Nephron progenitor cell (in vitro differentiated cells): ENCODE data around the gene AGO4.

ENCODE experiments used
- DNase-seq: peaks from one replicate; pipeline ENCODE4 v3.0.0; 2021
- H3K27ac Mint-ChIP-seq: 2 replicates; pipeline ENCODE4 v1.8.0; 2021; ENCODE audit warnings: mild to moderate bottlenecking, moderate library complexity, mixed read lengths
- H3K27me3 Mint-ChIP-seq: 2 replicates; pipeline ENCODE4 v1.8.0; 2021; ENCODE audit warnings: mild to moderate bottlenecking, low read depth, mixed read lengths; ENCODE audit not compliant: poor library complexity
- H3K36me3 Mint-ChIP-seq: 2 replicates; pipeline ENCODE4 v1.8.0; 2021; ENCODE audit warnings: low read depth, mixed read lengths
- H3K4me1 Mint-ChIP-seq: 2 replicates; pipeline ENCODE4 v1.8.0; 2021; ENCODE audit warnings: mixed read lengths
- H3K4me3 Mint-ChIP-seq: 2 replicates; pipeline ENCODE4 v1.8.0; 2021; ENCODE audit warnings: mild to moderate bottlenecking, moderate library complexity, mixed read lengths
- H3K9me3 Mint-ChIP-seq: 2 replicates; pipeline ENCODE4 v1.8.0; 2021; ENCODE audit warnings: mild to moderate bottlenecking, moderate library complexity, mixed read lengths
- TF ChIP-seq, protein P1 (sequence below): fragments of 200-600 bp; sonication (generic); IDR thresholded peaks from 2 replicates; pipeline ENCODE4 v1.5.0; 2021; ENCODE audit warnings: antibody characterized with exemption

AGO4 gene

DNA sequence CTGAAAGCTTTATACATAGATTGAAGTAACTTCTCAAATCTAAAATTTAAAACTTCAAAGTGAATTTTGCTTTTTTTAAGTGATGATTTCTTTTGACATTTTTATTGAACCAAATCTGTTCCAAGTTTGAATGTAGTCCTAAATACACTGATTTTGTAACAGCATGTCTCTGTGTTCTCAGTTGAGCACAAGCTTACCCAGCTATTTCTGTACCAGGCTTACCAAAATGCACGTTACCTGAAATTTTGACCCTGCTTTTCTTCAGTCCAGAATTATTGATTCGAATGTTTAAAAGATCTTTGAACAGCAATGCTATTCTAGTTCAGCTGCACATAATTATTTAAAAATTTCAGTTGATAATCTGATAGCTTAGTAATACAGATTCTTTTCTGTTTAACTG lies 25.6 kb downstream of the AGO4 start:
- Mint-ChIP-seq H3K4me3 (no peak overlapping the region), H3K4me1 (peaks cover 16% of the 10 kb centered on the region), H3K27me3 (no peaks in the 10 kb centered on the region), H3K27ac (no peak overlapping the region), H3K9me3 (peaks cover 12% of the 10 kb centered on the region), H3K36me3 (peaks cover 72% of the 10 kb centered on the region)
- TF ChIP-seq, protein P1, sequence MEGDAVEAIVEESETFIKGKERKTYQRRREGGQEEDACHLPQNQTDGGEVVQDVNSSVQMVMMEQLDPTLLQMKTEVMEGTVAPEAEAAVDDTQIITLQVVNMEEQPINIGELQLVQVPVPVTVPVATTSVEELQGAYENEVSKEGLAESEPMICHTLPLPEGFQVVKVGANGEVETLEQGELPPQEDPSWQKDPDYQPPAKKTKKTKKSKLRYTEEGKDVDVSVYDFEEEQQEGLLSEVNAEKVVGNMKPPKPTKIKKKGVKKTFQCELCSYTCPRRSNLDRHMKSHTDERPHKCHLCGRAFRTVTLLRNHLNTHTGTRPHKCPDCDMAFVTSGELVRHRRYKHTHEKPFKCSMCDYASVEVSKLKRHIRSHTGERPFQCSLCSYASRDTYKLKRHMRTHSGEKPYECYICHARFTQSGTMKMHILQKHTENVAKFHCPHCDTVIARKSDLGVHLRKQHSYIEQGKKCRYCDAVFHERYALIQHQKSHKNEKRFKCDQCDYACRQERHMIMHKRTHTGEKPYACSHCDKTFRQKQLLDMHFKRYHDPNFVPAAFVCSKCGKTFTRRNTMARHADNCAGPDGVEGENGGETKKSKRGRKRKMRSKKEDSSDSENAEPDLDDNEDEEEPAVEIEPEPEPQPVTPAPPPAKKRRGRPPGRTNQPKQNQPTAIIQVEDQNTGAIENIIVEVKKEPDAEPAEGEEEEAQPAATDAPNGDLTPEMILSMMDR = no peak
- DNase-seq = no peak

DNA sequence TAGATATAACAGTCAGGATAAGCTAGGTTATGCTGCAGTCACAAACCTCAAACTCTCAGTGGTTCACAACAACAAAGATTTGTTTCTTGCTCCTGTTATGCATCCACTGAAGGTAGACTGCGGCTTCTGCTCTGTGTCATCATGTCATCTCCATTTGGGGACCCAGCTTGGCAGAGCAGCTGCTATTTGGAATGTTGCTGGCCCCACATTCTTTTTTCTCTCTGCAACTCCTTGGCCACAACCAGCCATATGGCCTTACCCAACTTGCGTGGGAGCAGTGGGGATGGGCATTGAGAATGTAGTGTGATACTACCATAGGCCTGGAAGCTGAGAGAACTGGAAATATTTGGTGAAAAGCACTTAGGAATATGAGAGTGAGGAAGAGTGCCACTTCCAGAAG lies 26.4 kb downstream of the AGO4 start:
- Mint-ChIP-seq H3K9me3 (peaks cover 14% of the 10 kb centered on the region), H3K36me3 (peaks cover 72% of the 10 kb centered on the region), H3K27ac (no peak overlapping the region), H3K4me3 (no peak overlapping the region), H3K4me1 (peaks cover 16% of the 10 kb centered on the region), H3K27me3 (peaks cover 3% of the 10 kb centered on the region)
- TF ChIP-seq, protein P1 = no peak
- no peak for DNase-seq

DNA sequence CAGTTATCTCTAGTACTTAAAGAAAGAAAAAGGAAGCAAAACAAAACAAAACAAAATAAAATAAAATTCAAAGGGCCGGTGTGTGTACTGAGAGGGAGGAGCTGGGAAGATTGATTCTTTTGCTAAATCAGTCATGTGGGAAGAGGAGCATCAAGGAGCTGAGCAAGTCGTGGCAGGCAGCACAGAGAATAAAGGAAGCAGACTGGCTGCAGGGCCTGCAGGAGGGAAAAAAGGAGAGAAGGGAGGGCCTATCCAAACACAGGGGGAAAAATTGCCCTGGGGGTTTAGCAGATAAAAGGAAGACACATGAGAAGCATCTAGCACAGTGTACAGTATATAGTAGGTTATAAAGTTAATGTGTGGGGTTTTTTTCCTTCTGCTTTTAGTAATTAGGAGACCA lies 27.6 kb downstream of the AGO4 start:
- Mint-ChIP-seq H3K27me3 (peaks cover 3% of the 10 kb centered on the region), H3K36me3 (peaks cover 77% of the 10 kb centered on the region)

DNA sequence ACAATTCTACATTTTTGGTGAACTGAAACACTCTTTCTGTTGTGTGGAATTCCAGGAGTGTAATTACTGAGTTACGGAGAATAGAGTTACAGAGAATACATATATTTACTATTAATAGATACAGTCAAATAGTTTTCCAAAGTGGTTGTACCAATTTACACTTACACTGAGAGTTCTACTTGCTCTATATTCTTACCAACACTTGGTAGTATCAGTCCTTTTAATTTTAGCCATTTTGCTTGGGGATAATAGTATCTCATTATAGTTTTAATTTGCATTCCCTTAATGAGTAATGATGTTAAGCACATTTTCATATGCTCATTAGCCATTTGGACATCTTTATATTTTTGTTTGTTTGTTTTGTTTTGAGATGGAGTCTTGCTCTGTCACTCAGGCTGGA lies 28.9 kb downstream of the AGO4 start:
- Mint-ChIP-seq H3K36me3 (peaks cover 78% of the 10 kb centered on the region), H3K4me1 (peaks cover 16% of the 10 kb centered on the region), H3K4me3 (no peak overlapping the region), H3K27ac (no peak overlapping the region), H3K9me3 (peaks cover 14% of the 10 kb centered on the region), H3K27me3 (peaks cover 3% of the 10 kb centered on the region)
- DNase-seq = no peak
- TF ChIP-seq, protein P1 = no peak

More for the DNA sequence above, 27.6 kb downstream of the AGO4 start:
- TF ChIP-seq, protein P1 = no peak
- DNase-seq = no peak
- Mint-ChIP-seq H3K4me1 (peaks cover 16% of the 10 kb centered on the region), H3K4me3 (no peak overlapping the region), H3K9me3 (peaks cover 14% of the 10 kb centered on the region), H3K27ac (peak overlapping the region; percentile 90)

DNA sequence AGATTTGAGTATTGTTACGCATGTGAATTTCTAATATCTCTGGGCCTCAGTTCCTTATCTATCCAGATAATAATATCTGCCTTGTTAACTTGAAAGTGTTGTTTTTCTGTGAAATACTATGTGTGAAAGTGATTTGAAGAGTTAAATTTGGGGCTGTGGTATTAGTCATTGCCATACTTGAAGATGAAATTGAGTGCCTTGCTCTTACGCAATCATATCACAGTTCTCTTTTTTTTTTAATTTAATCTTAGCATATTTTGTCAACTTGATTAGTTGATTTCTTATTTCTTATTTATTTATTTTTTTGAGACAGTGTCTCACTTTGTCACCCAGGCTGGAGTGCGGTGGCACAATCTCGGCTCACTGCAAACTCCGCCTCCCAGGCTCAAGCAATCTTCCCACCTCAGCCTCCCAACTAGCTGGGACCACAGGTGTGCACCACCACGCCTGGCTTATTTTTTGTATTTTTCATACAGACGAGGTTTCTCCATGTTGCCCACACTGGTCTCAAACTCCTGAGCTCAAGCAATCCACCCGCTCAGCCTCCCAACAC lies 31.0 kb downstream of the AGO4 start:
- Mint-ChIP-seq H3K4me3 (no peak overlapping the region), H3K27me3 (peaks cover 3% of the 10 kb centered on the region), H3K36me3 (peaks cover 83% of the 10 kb centered on the region), H3K4me1 (peaks cover 16% of the 10 kb centered on the region), H3K9me3 (peaks cover 14% of the 10 kb centered on the region), H3K27ac (no peak overlapping the region)
- TF ChIP-seq, protein P1 = no peak
- DNase-seq = no peak

DNA sequence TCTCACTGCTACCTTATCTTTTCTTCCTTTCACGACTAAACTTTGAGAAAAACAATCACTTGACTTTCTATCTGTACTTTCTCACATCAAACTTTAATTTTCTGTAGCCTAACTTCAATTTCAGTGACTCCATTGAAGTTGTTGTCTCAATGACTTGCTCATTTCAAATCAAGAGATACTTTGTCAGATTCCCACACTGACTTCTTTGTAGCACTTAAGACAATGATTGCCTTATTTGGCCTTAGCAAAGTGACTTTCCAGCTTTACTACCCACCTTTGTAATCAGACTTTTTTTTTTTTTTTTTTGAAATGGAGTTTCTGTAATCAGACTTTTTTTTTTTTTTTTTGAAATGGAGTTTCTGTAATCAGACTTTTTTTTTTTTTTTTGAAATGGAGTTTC lies 37.0 kb downstream of the AGO4 start:
- Mint-ChIP-seq H3K9me3 (no peaks in the 10 kb centered on the region), H3K27me3 (no peaks in the 10 kb centered on the region), H3K4me1 (no peaks in the 10 kb centered on the region), H3K27ac (peak overlapping the region; percentile 1), H3K36me3 (peaks cover 49% of the 10 kb centered on the region), H3K4me3 (no peak overlapping the region)
- DNase-seq = no peak
- TF ChIP-seq, protein P1 = no peak
